ENCODE data around the gene SEMA4B. TPM values are rescaled to one million over a fixed set of nuclear protein-coding genes. Genes with fewer than 3 reads are reported as not detected.

The SEMA4B gene
- total and polyA plus RNA-seq, 2 of the 8 experiments (the other 6 are each of a cell fraction or from before 2014, with no cell fraction given): 42.7 to 43.0 TPM

DNA sequence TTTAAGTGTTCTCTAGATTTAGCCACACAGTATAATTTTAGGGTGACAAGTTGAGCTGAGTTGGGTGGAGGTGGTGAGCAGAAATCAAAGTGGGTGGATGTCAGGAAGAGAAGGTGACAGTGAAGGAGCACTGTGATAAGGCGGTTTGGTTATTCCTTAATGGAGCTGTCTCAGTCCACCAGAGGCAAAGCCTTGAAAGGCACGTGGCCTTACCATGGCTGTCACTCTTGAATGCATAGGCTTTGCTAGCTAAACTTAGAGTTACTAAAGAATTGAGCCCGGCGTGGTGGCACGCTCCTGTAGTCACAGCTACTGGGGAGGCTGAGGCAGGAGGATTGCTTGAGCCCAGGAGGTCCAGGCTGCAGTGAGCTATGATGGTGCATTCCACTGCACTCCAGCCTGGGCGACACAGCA is 47.7 kb downstream of the SEMA4B start:
- FAIRE-seq: no peak
- Histone ChIP-seq H3K36me3 (ENCODE audit: control insufficient read depth in 2 of 4, insufficient read depth in 4 of 4, low read length in 3 of 4) (no peaks in the 10 kb centered on the region), H4K20me1 (replicated peaks in 1 of 2; ENCODE audit: control insufficient read depth in 1 of 2, insufficient read depth in 2 of 2, low read length in 2 of 2) (no peaks in the 10 kb centered on the region), H3K27ac (ENCODE audit: low read depth, low read length) (no peak overlapping the region), H3K4me2 (ENCODE audit: insufficient read depth in 1 of 2, low read depth in 2 of 2, low read length in 2 of 2) (peak overlapping the region; percentile 88 to 96; a peak in 3 of 4 replicates), H3K23me2 (ENCODE audit: low read depth, low read length) (peaks cover 2% of the 10 kb centered on the region; the same call in 1 of the 2 replicates), H3K23ac (ENCODE audit: insufficient read length) (no peak overlapping the region), H4K5ac (ENCODE audit: insufficient read length, low read depth, low read length) (no peak overlapping the region), H3K14ac (ENCODE audit: insufficient read length) (no peak overlapping the region), H3K18ac (ENCODE audit: extremely low read depth, low read length) (no peak overlapping the region), H2AK5ac (ENCODE audit: low read depth, low read length) (no peak overlapping the region), H4K8ac (ENCODE audit: extremely low read depth, insufficient read depth, low read length) (no peak overlapping the region; the same call in 1 of the 2 replicates), H2BK15ac (ENCODE audit: low read length) (0 out of 2 replicates have a peak overlapping the region, but pooled peaks have one; percentile 95), H3K56ac (replicated peaks; ENCODE audit: insufficient read length, low read depth, low read length) (no peak overlapping the region), H2BK20ac (ENCODE audit: low read length) (no peak overlapping the region), H3K9me3 (ENCODE audit: insufficient read depth in 2 of 2, low read depth in 1 of 2, low read length in 1 of 2) (peaks cover 0 to 2% of the 10 kb centered on the region in 2 experiments; a peak in 1 of 4 replicates), H3K9ac (replicated peaks in 1 of 4; ENCODE audit: extremely low read depth in 1 of 4, low read depth in 3 of 4, low read length in 3 of 4) (no peak overlapping the region), H2BK12ac (ENCODE audit: low read depth, low read length) (no peak overlapping the region), H3K4ac (replicated peaks; ENCODE audit: insufficient read length, low read depth, low read length) (no peak overlapping the region), H3K79me2 (ENCODE audit: control insufficient read depth in 1 of 2, insufficient read depth in 2 of 2, low read length in 2 of 2) (no peaks in the 10 kb centered on the region), H4K91ac (replicated peaks; ENCODE audit: insufficient read length, low read length) (no peak overlapping the region), H2BK120ac (replicated peaks; ENCODE audit: low read depth, low read length) (no peak overlapping the region), H3K4me1 (replicated peaks in 1 of 4; ENCODE audit: control insufficient read depth in 3 of 4, insufficient read depth in 4 of 4, low read length in 3 of 4) (peaks cover 0 to 4% (median 0%) of the 10 kb centered on the region in 4 experiments; a peak in 2 of 7 replicates), H2BK5ac (ENCODE audit: low read depth, low read length) (no peak overlapping the region), H3K4me3 (ENCODE audit: extremely low read depth in 1 of 4, insufficient read depth in 2 of 4, low read depth in 3 of 4, low read length in 4 of 4) (peak overlapping the region in 1 of 4 experiments; percentile 75; a peak in 2 of 8 replicates), H3K27me3 (replicated peaks in 1 of 4; ENCODE audit: control insufficient read depth in 3 of 4, extremely low read depth in 1 of 4, insufficient read depth in 3 of 4, low read length in 3 of 4) (peaks cover 0 to 3% (median 1%) of the 10 kb centered on the region in 4 experiments; a peak in 1 of 7 replicates), H3K79me1 (ENCODE audit: low read depth, low read length) (no peaks in the 10 kb centered on the region), H2AFZ (ENCODE audit: low read length) (no peak overlapping the region)
- WGBS, 2 experiments (ENCODE audit: extremely low coverage in 1 of 2, insufficient coverage in 1 of 2, insufficient read length in 1 of 2, insufficient replicate concordance in 2 of 2, low coverage in 1 of 2, low lambda C conversion rate in 2 of 2, missing lambda C conversion rate in 1 of 2): 80% methylated on average over 6 of the region's 6 CpGs; no CpG with 5 or more reads in 1 of the 2 experiments
- ChIA-PET POLR2A (ENCODE audit: partially characterized antibody) (interaction anchor here (1.0 to 1.9 kb wide), 7 partner anchors 9 to 24 kb away, joined by 3 to 9 read pairs (median 4); partner anchors contain the start of genes CIB1, GDPGP1 and NGRN), CTCF (ENCODE audit: partially characterized antibody) (interaction anchor here (0.6 to 2.1 kb wide), 16 partner anchors 13 to 327 kb away, joined by 3 to 17 read pairs (median 4); partner anchors contain the start of genes CIB1, GDPGP1 and ZNF774)
- no peak for DNase-seq (ENCODE audit: low read depth in 1 of 2, low spot score in 2 of 2)
- TF ChIP-seq, protein P1, sequence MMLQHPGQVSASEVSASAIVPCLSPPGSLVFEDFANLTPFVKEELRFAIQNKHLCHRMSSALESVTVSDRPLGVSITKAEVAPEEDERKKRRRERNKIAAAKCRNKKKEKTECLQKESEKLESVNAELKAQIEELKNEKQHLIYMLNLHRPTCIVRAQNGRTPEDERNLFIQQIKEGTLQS (IDR thresholded peaks at IDR 0.05; ENCODE audit: insufficient read depth, low read depth, low read length): no peak
- TF ChIP-seq, protein P2, sequence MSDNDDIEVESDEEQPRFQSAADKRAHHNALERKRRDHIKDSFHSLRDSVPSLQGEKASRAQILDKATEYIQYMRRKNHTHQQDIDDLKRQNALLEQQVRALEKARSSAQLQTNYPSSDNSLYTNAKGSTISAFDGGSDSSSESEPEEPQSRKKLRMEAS (IDR thresholded peaks at IDR 0.05): 0 out of 2 replicates have a peak, but pooled peaks have one; percentile 11
